Astrocyte (in vitro differentiated cells and primary cell): Measurements from ENCODE around the gene HSPBP1.

Source experiments
- CTCF ChIP-seq: IDR thresholded peaks from 2 replicates; pipeline ENCODE4 v1.5.1; 2011; ENCODE audit warnings: low read depth, mild to moderate bottlenecking, inconsistent platforms, low read length, moderate library complexity; ENCODE audit not compliant: insufficient read depth
- EZH2 ChIP-seq: IDR thresholded peaks from 2 replicates; pipeline ENCODE4 v1.6.1; 2012; ENCODE audit warnings: mild to moderate bottlenecking, low read length, inconsistent platforms; ENCODE audit not compliant: insufficient read depth

DNA sequence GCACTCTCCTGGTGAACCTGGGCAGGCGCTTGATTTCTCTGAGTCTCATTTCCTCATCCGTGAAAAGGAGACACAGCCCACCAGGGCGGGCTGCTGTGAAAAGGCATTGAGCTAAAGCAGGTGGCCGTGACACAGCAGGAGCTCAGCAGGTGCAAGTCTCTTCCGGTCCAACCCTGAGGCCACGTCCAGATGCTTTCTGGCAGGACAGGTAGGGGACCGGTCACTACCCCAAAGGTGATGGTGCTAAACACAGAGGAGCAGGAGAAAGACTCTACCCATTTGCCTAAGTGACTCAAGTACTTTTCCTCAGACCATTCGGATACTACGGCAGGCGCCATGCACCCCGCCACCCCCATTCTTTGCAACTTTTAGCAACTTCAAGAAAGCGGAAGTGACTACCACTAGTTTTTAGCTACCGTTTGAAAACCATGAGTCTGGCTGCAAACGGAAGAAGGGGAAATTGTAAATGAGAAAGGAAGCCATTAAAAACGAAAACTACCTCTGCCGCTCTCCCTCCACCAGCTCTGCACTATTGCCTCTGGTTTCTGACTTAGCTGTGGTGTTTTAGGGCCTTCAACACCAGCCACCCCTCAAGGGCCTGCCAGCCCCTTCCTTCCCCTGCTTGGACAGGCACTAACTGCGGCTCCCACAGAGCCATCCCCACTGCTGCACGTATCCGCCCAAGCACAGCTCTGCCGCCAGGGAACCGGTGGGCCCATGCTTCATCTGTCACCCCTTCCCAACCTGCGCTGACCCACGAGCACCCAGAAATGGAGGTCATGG is 25.9 kb downstream of the HSPBP1 start:
- TF ChIP-seq CTCF = no peak
- TF ChIP-seq EZH2 = no peak
